GM19397 (cell line): ENCODE measurements around the gene GRIK4.

Experiments
- ATAC-seq: cut with Tn5 transposase; IDR thresholded peaks from one replicate; pipeline ENCODE4 v1.9.1; 2021; ENCODE audit warnings: mild to moderate bottlenecking, moderate library complexity; ENCODE audit not compliant: unreplicated experiment

Gene GRIK4

DNA sequence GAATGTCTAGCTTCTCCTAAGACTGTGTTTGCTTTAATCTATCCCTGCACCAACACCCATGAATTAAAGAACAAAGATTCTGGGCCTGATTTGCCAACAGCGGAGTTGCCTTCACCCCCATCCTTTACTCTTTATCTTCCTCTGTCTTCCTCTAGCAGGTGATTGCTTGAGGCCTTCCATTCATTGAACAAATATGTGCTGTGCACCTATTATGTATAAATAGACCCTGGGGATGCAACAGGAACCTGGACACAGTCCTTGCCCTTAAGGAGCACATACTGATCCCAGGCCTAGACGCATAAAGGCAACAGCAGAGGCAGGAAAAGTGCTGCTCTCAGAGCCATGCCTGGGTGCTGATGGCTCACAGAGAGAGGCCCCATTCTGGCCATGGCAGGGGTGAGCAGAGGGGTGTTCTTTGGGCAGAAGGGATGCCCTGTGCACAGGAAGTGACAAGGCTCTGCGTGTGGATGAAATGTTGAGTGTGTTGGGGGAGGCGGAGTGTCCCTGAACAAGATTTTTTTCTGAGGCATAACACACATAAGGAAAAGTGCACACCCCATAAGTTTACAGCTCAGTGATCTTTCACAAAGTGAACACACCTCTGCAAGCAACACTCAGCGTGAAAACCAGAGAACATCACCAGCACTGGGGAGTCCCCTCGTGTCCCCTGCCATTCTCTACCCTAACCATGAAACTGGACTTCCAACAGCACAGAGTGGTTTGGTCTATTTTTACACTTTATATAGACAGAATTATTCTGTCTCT, 145.9 kb downstream of the GRIK4 start:
- ATAC-seq, result peak; percentile 38

DNA sequence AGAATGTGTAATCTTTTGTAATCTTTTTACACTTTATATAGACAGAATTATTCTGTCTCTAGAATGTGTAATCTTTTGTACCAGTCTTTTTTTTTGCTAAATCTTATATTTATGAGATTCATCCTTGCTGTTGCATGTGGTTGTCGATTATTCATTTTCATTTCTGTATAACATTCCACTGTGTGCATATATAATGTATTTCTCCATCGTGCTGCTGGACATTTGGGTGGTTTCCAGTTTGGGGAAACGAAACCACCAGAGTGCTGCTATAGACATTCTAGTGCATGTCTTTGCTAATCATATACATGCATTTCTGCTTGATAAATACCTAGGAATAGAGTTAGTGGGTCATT, 146.5 kb downstream of the GRIK4 start:
- ATAC-seq, result peak; percentile 55

GRCh38 chr11:120659076-120659475, 147.5 kb downstream of the GRIK4 start:
- ATAC-seq, result no peak

DNA sequence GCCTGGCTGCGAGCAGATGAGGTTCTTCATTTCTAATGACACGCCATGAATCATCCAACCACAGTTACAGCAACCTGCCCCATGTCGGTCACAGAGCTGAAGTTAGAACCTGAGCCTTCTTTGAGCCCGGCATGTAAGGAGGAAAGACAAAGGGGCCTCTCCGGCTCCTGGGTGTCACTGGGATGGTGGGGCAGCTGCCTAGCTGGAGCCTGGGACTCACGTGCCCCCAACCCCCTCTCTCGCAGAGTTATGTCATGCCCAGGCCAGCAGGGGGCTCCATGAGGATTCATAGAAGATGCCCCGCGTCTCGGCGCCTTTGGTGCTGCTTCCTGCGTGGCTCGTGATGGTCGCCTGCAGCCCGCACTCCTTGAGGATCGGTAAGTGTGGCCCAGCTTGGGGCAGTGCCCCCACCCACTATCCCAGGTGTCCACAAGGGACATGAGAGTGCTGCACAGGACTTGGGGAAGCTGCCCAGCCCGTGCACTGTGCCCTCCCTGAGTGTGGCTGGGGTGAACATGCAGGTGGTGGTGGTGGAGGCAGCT, 148.5 kb downstream of the GRIK4 start:
- ATAC-seq, result no peak

- ATAC-seq, result no peak
Observed at GRCh38 chr11:120662071-120662676, 150.6 kb downstream of the GRIK4 start.

GRCh38 chr11:120663142-120663541, 151.6 kb downstream of the GRIK4 start:
- no peak for ATAC-seq

DNA sequence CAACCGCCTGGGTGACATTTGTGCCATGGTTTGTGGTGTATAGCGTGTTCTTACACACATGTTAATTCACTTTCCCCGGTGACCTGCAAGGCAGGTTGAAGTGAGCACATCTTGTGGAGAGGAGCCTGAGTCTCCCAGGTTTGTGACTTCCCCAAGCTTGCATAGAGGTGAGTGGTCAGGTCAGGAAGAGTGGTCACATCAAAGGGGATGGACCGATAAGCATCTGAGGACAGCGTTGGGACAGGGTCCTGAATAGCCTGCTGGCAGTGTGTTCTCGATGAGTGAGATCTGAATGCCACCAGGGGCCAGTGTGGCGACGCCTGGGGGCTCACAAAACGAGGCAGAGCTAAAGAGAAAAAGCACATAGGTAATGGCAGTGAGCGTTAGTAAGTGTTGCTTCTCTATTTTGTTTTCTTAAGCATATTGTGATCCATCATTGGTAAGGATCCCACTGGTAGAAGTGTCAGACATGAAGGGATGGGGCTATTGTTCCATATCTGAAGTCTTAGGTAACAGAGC, 154.6 kb downstream of the GRIK4 start:
- no peak for ATAC-seq

DNA sequence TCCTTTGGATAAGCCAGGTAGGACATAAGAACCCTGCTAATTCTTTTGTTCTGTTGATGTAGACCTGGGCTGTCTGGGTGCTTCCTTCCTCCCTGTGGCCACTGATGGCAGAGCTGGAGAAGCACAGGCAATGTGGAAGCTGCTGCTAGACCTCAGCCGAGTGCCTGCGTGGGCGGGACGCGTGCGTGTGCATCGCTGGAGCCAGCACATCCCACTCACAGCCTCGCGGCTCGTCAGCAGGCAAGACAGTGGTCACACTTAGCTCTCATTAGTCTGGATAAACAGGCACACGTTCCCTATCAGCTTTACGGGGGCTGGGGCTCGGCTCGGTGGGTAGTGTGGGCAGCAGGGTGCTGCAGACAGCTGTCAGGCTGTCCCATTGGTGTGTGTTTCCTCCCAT, 155.7 kb downstream of the GRIK4 start:
- no peak for ATAC-seq

DNA sequence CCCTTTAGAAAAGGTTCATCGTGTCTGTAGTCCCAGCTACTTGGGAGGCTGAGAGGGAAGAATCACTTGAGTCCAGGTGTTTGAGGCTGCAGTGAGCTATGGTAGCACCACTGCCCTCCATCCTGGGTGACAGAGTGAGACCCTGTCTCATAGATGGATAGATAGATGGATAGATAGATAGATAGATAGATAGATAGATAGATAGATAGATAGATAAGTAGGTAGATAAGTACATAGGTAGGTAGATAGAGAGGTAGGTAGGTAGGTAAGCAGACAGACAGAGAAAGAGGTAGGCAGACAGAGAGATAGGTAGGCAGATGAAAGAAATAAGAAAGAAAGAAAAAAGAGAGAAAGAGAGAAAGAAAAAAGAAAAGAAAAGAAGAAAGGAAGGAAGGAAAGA, 156.4 kb downstream of the GRIK4 start:
- no peak for ATAC-seq

GRCh38 chr11:120668537-120668936, 157.0 kb downstream of the GRIK4 start:
- no peak for ATAC-seq

DNA sequence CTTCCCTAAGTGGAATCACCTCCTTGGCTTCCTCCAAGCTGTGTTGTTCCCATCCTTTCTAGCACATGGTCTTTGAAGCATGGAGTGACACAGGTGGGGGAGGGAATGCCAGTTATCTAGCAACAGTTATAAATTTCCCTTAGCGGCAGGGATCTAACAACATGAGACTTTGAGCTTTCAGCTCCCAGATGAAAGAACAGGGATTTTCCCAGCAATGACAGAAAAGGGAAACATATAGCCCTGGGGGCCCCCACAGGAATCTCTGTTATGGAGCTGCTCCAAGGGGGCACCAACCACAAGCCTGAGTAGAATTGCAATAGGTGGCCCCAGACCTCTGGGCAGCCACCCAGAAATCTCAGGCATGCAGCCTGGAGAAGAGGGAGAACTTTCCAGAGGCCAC, 163.0 kb downstream of the GRIK4 start:
- ATAC-seq, result no peak

DNA sequence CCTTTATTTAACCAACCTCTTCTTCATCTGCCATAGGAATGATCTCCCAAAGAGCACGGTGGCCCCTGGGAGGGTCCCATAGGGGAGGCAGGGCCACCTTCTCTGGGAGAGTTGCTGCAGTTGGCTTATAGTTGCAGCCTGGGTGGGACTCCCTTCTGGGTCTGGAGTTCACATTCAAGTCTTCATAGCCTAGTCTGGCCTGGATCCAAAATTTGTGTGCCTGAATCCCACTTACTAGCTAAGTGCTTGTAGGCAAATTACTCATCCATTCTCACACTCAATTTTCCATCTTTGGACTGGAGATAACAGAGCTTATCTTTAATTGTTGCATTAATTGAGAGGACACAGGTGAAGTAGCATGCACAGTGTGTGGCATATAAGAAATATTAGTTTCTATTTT, 163.6 kb downstream of the GRIK4 start:
- no peak for ATAC-seq

DNA sequence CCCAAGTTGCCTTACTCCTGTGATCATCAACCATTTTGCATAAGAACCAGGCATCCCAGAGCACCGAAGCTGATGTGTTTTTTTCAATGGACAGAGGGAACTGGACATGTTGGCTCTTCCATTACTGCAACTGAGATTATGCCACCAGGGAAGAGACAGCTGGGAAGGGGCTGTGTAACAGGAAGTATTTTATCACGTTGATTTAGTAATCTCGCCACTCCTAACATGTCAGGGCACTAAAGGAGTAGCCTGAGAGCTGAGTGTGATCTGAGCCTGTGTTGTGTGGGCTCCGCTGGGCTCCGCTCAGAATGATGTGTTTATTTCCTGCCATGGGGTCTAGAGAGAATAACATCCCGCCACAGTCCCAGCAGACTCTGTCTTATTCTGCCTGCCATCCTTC, 165.4 kb downstream of the GRIK4 start:
- no peak for ATAC-seq

DNA sequence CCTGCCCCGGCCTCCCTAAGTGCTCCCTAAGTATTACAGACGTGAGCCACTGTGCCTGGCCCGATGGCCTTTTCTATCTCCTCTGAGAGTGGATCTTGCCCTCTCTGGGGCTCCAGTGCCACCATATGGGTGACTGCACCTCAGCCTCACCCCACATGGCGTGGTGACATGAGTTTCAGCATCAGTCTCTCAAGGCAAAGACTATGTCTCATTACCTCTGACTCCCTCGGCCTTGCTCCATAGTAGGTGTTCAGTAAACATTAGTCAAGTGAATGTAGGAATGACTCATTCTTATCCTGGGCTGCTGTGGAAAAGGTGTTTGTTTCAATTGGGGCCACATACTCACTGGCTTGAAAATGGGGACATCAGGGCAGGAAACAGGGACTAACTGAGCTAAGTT, 168.8 kb downstream of the GRIK4 start:
- ATAC-seq, result no peak

GRCh38 chr11:120681434-120682331, 170.1 kb downstream of the GRIK4 start:
- no peak for ATAC-seq

DNA sequence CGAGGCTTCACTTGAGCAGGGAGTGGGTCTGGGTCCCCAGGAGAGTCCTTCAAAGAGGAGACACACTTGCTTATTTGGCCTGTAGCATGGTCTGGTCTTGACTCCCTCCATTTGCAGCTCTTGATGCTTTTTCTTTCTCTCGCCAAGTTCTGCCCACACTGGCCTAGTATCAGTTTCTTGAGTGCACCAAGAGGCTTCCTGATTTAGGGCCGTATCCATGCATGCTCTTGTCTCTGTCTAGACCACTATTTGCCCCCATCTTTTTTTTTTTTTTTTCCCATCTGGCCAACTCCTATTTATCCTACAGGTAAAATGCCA, 170.7 kb downstream of the GRIK4 start:
- ATAC-seq, result no peak

- no peak for ATAC-seq
Observed at GRCh38 chr11:120682866-120683265, 171.3 kb downstream of the GRIK4 start.

DNA sequence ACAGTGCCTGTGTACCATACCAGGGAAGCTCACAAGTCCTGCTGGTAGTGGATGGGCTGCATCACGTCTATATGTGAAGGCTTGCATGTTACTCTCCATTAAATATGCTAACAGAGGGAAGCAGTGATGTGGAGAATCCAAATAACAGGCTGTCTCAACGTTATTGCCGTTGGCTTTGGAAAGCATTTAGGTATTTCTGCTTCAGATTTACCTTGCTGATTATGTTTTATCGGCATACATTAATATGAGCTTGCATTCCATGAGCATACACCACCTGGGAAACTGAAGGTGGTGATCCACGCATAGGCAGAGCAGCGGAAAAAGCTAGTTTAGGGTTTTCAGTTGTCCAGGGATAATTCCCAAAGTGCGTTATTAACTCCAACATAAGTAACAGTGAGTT, 175.0 kb downstream of the GRIK4 start:
- ATAC-seq, result no peak

DNA sequence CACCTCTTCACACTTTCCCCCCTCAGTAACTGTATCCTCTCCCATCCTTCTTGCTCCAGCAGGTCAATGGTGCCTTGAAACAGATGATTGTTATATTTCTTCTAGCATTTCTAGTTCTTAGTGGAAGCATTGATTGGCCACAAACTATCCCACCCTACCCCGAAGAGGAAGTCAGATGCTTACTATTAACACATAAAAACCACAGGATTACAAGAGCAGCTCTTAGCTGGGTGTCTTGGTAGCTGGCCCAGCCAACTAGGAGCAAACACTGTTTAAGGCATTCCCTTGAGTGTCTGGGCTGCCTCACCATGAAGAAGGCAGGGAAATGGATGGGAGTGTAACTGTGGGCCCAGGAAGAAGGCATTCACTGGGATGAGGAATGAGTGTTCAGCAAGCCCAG, 176.6 kb downstream of the GRIK4 start:
- ATAC-seq, result no peak

DNA sequence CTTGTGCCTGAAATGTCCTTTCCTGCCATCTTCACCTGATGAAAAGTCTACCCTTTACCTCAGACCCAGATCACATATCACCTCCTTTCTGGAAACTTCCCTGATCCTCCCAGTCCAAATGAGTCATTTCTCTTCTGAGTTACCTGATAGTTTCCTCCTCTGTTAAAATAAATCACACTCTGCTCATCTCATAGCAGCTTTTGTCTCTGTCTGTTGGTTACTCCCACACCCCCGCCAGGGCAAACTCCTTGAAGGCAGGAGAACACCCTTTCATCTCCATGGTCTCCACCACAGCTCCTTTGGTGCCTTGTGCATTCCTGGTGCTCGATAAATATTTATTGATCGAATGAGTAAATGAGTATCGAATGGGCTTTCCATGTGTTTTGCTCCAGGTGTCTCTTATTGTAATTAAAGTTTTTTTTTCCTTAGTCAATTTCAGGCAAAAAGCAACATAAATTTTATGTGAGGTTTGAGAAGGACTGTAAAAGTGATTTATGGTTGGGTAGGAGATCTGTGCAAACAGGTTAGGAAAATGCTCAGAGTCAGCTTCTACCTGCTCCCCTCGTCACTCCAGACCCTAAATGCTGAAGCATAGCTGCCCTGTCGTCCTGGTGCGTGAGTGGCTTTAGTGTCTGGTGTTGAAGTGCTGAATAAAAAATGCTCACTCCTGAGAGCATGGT, 178.2 kb downstream of the GRIK4 start:
- no peak for ATAC-seq

GRCh38 chr11:120690406-120690805, 178.9 kb downstream of the GRIK4 start:
- no peak for ATAC-seq
